Stimulated activated CD4-positive, alpha-beta T cell treated with anti-CD3 and anti-CD28 coated beads, Interleukin-4, amount 100 ng/mL, for 48 hours (primary cell): Measurements from ENCODE around the gene ZC3H4.
"Not testable (repeated sequence)": the region's sequence is repeated elsewhere in the genome, so short reads cannot be mapped to it uniquely, and the experiment has no call there.

ENCODE experiments used
- DNase-seq, 2 donors: peaks; one replicate each; pipeline ENCODE4 v3.0.0-alpha.2; 2020; ENCODE audit warnings: low read depth in 2 of 2

Gene ZC3H4

GRCh38 chr19:47112997-47113849, at the start of gene ZC3H4:
ZC3H4 (minus strand) TSS chr19:47113776; CDS start chr19:47112584, 1,192 bp downstream.
- peak; percentile 97 to 99 for DNase-seq

- DNase-seq = no peak
Observed at GRCh38 chr19:47161876-47162489, 48.4 kb upstream of the ZC3H4 start.

GRCh38 chr19:47158879-47159503, 45.4 kb upstream of the ZC3H4 start:
- DNase-seq = no peak

GRCh38 chr19:47158367-47158791, 44.8 kb upstream of the ZC3H4 start:
- DNase-seq = no peak

- no peak for DNase-seq
Observed at GRCh38 chr19:47157431-47158321, 44.1 kb upstream of the ZC3H4 start.

- no peak for DNase-seq
Observed at GRCh38 chr19:47156861-47157430, 43.4 kb upstream of the ZC3H4 start.

- DNase-seq = no peak
Observed at GRCh38 chr19:47155148-47155547, 41.6 kb upstream of the ZC3H4 start.

GRCh38 chr19:47153266-47153665, 39.7 kb upstream of the ZC3H4 start:
- no peak for DNase-seq

- DNase-seq = no peak
Observed at GRCh38 chr19:47152632-47153031, 39.1 kb upstream of the ZC3H4 start.

GRCh38 chr19:47152205-47152604, 38.6 kb upstream of the ZC3H4 start:
- no peak for DNase-seq

- DNase-seq = no peak
Observed at GRCh38 chr19:47151627-47152026, 38.1 kb upstream of the ZC3H4 start.

- no peak for DNase-seq
Observed at GRCh38 chr19:47146920-47147319, 33.3 kb upstream of the ZC3H4 start.

- no peak for DNase-seq
Observed at GRCh38 chr19:47145639-47146486, 32.3 kb upstream of the ZC3H4 start.

GRCh38 chr19:47144630-47145029, 31.1 kb upstream of the ZC3H4 start:
- DNase-seq = no peak

GRCh38 chr19:47143322-47144073, 29.9 kb upstream of the ZC3H4 start:
- DNase-seq = no peak

GRCh38 chr19:47142779-47143178, 29.2 kb upstream of the ZC3H4 start:
- DNase-seq = no peak

GRCh38 chr19:47141695-47142094, 28.1 kb upstream of the ZC3H4 start:
- no peak for DNase-seq

- not testable (repeated sequence) for DNase-seq
Observed at GRCh38 chr19:47141252-47141651, 27.7 kb upstream of the ZC3H4 start.

GRCh38 chr19:47135156-47135555, 21.6 kb upstream of the ZC3H4 start:
- DNase-seq = no peak

- DNase-seq = no peak
Observed at GRCh38 chr19:47134545-47134944, 21.0 kb upstream of the ZC3H4 start.
